T follicular helper cell (primary cell): ENCODE measurements around the gene TTC32.
"Not testable (repeated sequence)": the region's sequence is repeated elsewhere in the genome, so short reads cannot be mapped to it uniquely, and the experiment has no call there.

Experiments
- DNase-seq: peaks from one replicate; pipeline ENCODE4 v3.0.0-alpha.2; 2020; ENCODE audit warnings: low read depth
- total RNA-seq, 2 experiments: gene quantifications; one replicate each; lab custom pipeline; 2026; lab: John Stamatoyannopoulos, UW

The TTC32 gene
- total RNA-seq = 7.3 to 18.4 reads per million in 2 experiments

GRCh38 chr2:19901442-19902215 is at the start of gene TTC32:
Gene TTC32 (minus strand): TSS chr2:19901983. CDS start chr2:19901854, 129 bp downstream.
- DNase-seq = peak; percentile 92

GRCh38 chr2:19949071-19949470 is 47.3 kb upstream of the TTC32 start:
- DNase-seq = no peak

- DNase-seq = no peak
These were observed 45.6 kb upstream of the TTC32 start for GRCh38 chr2:19947184-19947940.

GRCh38 chr2:19944205-19944845 is 42.5 kb upstream of the TTC32 start:
- DNase-seq = no peak

GRCh38 chr2:19943189-19943588 is 41.4 kb upstream of the TTC32 start:
- no peak for DNase-seq

GRCh38 chr2:19942199-19942598 is 40.4 kb upstream of the TTC32 start:
- no peak for DNase-seq

- DNase-seq = no peak
These were observed 35.2 kb upstream of the TTC32 start for GRCh38 chr2:19937004-19937403.

- DNase-seq = no peak
These were observed 34.4 kb upstream of the TTC32 start for GRCh38 chr2:19936203-19936602.

GRCh38 chr2:19933351-19933981 is 31.7 kb upstream of the TTC32 start:
- no peak for DNase-seq

GRCh38 chr2:19932928-19933327 is 31.1 kb upstream of the TTC32 start:
- no peak for DNase-seq

- no peak for DNase-seq
These were observed 27.4 kb upstream of the TTC32 start for GRCh38 chr2:19929226-19929625.

GRCh38 chr2:19927816-19928215 is 26.0 kb upstream of the TTC32 start:
- not testable (repeated sequence) for DNase-seq

- DNase-seq = not testable (repeated sequence)
These were observed 22.7 kb upstream of the TTC32 start for GRCh38 chr2:19924526-19924925.

- not testable (repeated sequence) for DNase-seq
These were observed 20.4 kb upstream of the TTC32 start for GRCh38 chr2:19922188-19922587.

GRCh38 chr2:19916385-19916950 is 14.7 kb upstream of the TTC32 start:
- DNase-seq = no peak

GRCh38 chr2:19914266-19914975 is 12.6 kb upstream of the TTC32 start:
- no peak for DNase-seq

GRCh38 chr2:19911808-19912509 is 10.2 kb upstream of the TTC32 start:
- DNase-seq = no peak

GRCh38 chr2:19902216-19902740 is 495 bp upstream of the TTC32 start:
- DNase-seq = no peak

GRCh38 chr2:19900931-19901441 is 797 bp downstream of the TTC32 start:
- DNase-seq = no peak
